ENCODE data around the gene LRRC25.

DNA sequence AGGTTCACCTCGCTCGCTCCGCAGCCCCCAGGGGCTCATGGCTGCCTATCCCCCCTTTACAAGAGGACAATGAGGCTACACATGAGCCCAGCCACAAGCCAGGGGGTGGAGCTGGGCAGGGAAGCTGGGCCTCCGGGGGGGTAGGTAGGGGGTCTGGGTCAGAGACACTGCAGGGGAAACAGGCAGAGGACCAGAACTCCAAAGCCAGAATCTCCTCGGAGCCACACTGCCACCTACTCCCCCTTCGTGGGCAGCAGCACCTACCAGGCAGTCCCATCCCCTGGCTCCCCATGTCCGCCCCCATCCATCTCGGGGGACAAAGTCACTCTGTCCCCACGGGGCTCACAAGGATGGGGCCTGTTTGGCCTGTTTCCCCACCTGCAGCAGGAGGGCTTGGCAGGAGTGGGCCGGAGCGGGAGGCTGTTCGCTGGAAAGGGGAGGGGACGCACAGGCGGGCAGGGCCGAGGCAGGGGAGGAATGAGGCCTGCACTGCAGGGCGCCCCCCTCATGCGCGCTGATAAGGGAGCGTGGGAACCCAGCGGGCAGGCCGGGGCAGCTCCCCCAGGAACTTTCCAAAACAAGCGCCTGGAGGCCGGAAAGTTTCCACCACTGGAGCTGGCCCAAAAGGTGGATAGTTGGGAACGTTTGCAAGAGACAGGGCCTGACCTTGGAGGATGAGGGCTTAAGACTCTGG, 41.1 kb upstream of the LRRC25 start:
- TF ChIP-seq, protein P1, sequence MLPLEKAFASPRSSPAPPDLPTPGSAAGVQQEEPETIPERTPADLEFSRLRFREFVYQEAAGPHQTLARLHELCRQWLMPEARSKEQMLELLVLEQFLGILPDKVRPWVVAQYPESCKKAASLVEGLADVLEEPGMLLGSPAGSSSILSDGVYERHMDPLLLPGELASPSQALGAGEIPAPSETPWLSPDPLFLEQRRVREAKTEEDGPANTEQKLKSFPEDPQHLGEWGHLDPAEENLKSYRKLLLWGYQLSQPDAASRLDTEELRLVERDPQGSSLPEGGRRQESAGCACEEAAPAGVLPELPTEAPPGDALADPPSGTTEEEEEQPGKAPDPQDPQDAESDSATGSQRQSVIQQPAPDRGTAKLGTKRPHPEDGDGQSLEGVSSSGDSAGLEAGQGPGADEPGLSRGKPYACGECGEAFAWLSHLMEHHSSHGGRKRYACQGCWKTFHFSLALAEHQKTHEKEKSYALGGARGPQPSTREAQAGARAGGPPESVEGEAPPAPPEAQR (tag by site-specific recombination; IDR thresholded peaks at IDR 0.05): 0 out of 2 replicates have a peak, but pooled peaks have one; percentile 17
- TF ChIP-seq, protein P2, sequence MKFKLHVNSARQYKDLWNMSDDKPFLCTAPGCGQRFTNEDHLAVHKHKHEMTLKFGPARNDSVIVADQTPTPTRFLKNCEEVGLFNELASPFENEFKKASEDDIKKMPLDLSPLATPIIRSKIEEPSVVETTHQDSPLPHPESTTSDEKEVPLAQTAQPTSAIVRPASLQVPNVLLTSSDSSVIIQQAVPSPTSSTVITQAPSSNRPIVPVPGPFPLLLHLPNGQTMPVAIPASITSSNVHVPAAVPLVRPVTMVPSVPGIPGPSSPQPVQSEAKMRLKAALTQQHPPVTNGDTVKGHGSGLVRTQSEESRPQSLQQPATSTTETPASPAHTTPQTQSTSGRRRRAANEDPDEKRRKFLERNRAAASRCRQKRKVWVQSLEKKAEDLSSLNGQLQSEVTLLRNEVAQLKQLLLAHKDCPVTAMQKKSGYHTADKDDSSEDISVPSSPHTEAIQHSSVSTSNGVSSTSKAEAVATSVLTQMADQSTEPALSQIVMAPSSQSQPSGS (tag by site-specific recombination; IDR thresholded peaks at IDR 0.05; ENCODE audit: low read depth): no peak
- TF ChIP-seq ZNF521 (tag by site-specific recombination; IDR thresholded peaks at IDR 0.05) (no peak), WT1 (tag by site-specific recombination; IDR thresholded peaks at IDR 0.05) (peak; percentile 97), ZFP69B (tag by site-specific recombination; IDR thresholded peaks at IDR 0.05) (peak; percentile 63; the same call in 1 of the 2 replicates), YY1 (tag by site-specific recombination; IDR thresholded peaks at IDR 0.05) (no peak; the same call in 1 of the 2 replicates), ZNF239 (tag by site-specific recombination; IDR thresholded peaks at IDR 0.05) (no peak), ZBTB8A (tag by site-specific recombination; IDR thresholded peaks at IDR 0.05) (peak; percentile 90), ZNF16 (tag by site-specific recombination; IDR thresholded peaks at IDR 0.05; ENCODE audit: low read depth) (no peak), ZNF626 (tag by site-specific recombination; IDR thresholded peaks at IDR 0.05) (no peak)
- TF ChIP-seq, protein P3, sequence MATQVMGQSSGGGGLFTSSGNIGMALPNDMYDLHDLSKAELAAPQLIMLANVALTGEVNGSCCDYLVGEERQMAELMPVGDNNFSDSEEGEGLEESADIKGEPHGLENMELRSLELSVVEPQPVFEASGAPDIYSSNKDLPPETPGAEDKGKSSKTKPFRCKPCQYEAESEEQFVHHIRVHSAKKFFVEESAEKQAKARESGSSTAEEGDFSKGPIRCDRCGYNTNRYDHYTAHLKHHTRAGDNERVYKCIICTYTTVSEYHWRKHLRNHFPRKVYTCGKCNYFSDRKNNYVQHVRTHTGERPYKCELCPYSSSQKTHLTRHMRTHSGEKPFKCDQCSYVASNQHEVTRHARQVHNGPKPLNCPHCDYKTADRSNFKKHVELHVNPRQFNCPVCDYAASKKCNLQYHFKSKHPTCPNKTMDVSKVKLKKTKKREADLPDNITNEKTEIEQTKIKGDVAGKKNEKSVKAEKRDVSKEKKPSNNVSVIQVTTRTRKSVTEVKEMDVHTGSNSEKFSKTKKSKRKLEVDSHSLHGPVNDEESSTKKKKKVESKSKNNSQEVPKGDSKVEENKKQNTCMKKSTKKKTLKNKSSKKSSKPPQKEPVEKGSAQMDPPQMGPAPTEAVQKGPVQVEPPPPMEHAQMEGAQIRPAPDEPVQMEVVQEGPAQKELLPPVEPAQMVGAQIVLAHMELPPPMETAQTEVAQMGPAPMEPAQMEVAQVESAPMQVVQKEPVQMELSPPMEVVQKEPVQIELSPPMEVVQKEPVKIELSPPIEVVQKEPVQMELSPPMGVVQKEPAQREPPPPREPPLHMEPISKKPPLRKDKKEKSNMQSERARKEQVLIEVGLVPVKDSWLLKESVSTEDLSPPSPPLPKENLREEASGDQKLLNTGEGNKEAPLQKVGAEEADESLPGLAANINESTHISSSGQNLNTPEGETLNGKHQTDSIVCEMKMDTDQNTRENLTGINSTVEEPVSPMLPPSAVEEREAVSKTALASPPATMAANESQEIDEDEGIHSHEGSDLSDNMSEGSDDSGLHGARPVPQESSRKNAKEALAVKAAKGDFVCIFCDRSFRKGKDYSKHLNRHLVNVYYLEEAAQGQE (tag by site-specific recombination; IDR thresholded peaks at IDR 0.05): peak; percentile 47; the same call in 1 of the 2 replicates
- TF ChIP-seq, protein P4, sequence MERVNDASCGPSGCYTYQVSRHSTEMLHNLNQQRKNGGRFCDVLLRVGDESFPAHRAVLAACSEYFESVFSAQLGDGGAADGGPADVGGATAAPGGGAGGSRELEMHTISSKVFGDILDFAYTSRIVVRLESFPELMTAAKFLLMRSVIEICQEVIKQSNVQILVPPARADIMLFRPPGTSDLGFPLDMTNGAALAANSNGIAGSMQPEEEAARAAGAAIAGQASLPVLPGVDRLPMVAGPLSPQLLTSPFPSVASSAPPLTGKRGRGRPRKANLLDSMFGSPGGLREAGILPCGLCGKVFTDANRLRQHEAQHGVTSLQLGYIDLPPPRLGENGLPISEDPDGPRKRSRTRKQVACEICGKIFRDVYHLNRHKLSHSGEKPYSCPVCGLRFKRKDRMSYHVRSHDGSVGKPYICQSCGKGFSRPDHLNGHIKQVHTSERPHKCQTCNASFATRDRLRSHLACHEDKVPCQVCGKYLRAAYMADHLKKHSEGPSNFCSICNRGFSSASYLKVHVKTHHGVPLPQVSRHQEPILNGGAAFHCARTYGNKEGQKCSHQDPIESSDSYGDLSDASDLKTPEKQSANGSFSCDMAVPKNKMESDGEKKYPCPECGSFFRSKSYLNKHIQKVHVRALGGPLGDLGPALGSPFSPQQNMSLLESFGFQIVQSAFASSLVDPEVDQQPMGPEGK (tag by site-specific recombination; IDR thresholded peaks at IDR 0.05): peak; percentile 98

Data from HEK293 (cell line).